GM18519 (cell line): Measurements from ENCODE around the gene PRDM5.

ENCODE experiments used
- ATAC-seq: cut with Tn5 transposase; IDR thresholded peaks from one replicate; pipeline ENCODE4 v1.9.1; 2021; ENCODE audit warnings: mild to moderate bottlenecking, moderate library complexity; ENCODE audit not compliant: unreplicated experiment, low FRiP score

Gene PRDM5

GRCh38 chr4:120922381-120923206, at the start of gene PRDM5:
Gene PRDM5 (minus strand): TSS chr4:120922726. CDS start chr4:120922608, 118 bp downstream.
- no peak for ATAC-seq

GRCh38 chr4:120971884-120972283, 49.4 kb upstream of the PRDM5 start:
- no peak for ATAC-seq

GRCh38 chr4:120965938-120966337, 43.4 kb upstream of the PRDM5 start:
- no peak for ATAC-seq

- ATAC-seq, result no peak
These were observed 42.1 kb upstream of the PRDM5 start for GRCh38 chr4:120964596-120964995.

- ATAC-seq, result no peak
These were observed 40.9 kb upstream of the PRDM5 start for GRCh38 chr4:120963449-120963848.

- no peak for ATAC-seq
These were observed 38.2 kb upstream of the PRDM5 start for GRCh38 chr4:120960656-120961267.

- no peak for ATAC-seq
These were observed 25.9 kb upstream of the PRDM5 start for GRCh38 chr4:120948382-120948781.

GRCh38 chr4:120942776-120943175, 20.2 kb upstream of the PRDM5 start:
- ATAC-seq, result no peak

GRCh38 chr4:120940547-120940946, 18.0 kb upstream of the PRDM5 start:
- no peak for ATAC-seq

GRCh38 chr4:120939693-120940092, 17.2 kb upstream of the PRDM5 start:
- no peak for ATAC-seq

GRCh38 chr4:120929847-120930246, 7.3 kb upstream of the PRDM5 start:
- no peak for ATAC-seq

GRCh38 chr4:120927801-120928409, 5.4 kb upstream of the PRDM5 start:
- no peak for ATAC-seq

GRCh38 chr4:120926358-120927025, 4.0 kb upstream of the PRDM5 start:
- no peak for ATAC-seq

GRCh38 chr4:120924931-120925330, 2.4 kb upstream of the PRDM5 start:
- no peak for ATAC-seq

- ATAC-seq, result no peak
These were observed 639 bp upstream of the PRDM5 start for GRCh38 chr4:120923207-120923522.

GRCh38 chr4:120921456-120922380, 808 bp downstream of the PRDM5 start:
- no peak for ATAC-seq

GRCh38 chr4:120920666-120921065, 1.9 kb downstream of the PRDM5 start:
- no peak for ATAC-seq

GRCh38 chr4:120919358-120919757, 3.2 kb downstream of the PRDM5 start:
- ATAC-seq, result no peak

GRCh38 chr4:120918788-120919187, 3.7 kb downstream of the PRDM5 start:
- no peak for ATAC-seq

- no peak for ATAC-seq
These were observed 4.4 kb downstream of the PRDM5 start for GRCh38 chr4:120918092-120918491.
